ACHN (cell line): ENCODE measurements around the gene CORO1C.
A peak's percentile ranks its signal among the peaks of the same experiment; 100 is the strongest.
"Not testable (repeated sequence)": the region's sequence is repeated elsewhere in the genome, so short reads cannot be mapped to it uniquely, and the experiment has no call there.

Source experiments
- DNase-seq: peaks from one replicate; pipeline ENCODE4 v3.0.0-alpha.2; 2015
- in situ Hi-C: cut with HindIII; loops from 2 replicates; pipeline ENCODE4 v1.10.0; 2017; ENCODE audit warnings: low sequenced_read_pairs, low pct_ligation_motif_present, low pct_unique_long_range_greater_than_20kb

The CORO1C gene

GRCh38 chr12:108634341-108634751 lies 97.0 kb downstream of the CORO1C start:
- DNase-seq = no peak
- in situ Hi-C loops = no loop called here

GRCh38 chr12:108633534-108634248 lies 97.6 kb downstream of the CORO1C start, which contains the start of gene SELPLG:
TSS of gene SELPLG (minus strand) at chr12:108633894. CDS start at chr12:108624307, 9,587 bp downstream.
- in situ Hi-C loops = no loop called here

GRCh38 chr12:108633081-108633533 lies 98.2 kb downstream of the CORO1C start:
- in situ Hi-C loops = no loop called here
- DNase-seq = no peak

More at GRCh38 chr12:108633534-108634248, 97.6 kb downstream of the CORO1C start, which contains the start of gene SELPLG:
- no peak for DNase-seq

GRCh38 chr12:108631261-108631660 lies 100.1 kb downstream of the CORO1C start:
- in situ Hi-C loops, DNase-seq: not testable (repeated sequence)

- in situ Hi-C loops = no loop called here
- no peak for DNase-seq
These were observed 100.7 kb downstream of the CORO1C start for GRCh38 chr12:108630481-108631207.

GRCh38 chr12:108629824-108630476 lies 101.4 kb downstream of the CORO1C start:
- peak; percentile 79 for DNase-seq
- in situ Hi-C loops = no loop called here

- DNase-seq = no peak
- in situ Hi-C loops = no loop called here
These were observed 102.2 kb downstream of the CORO1C start for GRCh38 chr12:108629151-108629550.

GRCh38 chr12:108627134-108627920 lies 104.0 kb downstream of the CORO1C start:
- DNase-seq = no peak
- in situ Hi-C loops = no loop called here

- in situ Hi-C loops = no loop called here
- no peak for DNase-seq
These were observed 106.1 kb downstream of the CORO1C start for GRCh38 chr12:108625228-108625627.

- DNase-seq = no peak
- in situ Hi-C loops = no loop called here
These were observed 107.7 kb downstream of the CORO1C start for GRCh38 chr12:108623577-108623976.

- DNase-seq = no peak
- in situ Hi-C loops = no loop called here
These were observed 108.3 kb downstream of the CORO1C start for GRCh38 chr12:108622921-108623514.

GRCh38 chr12:108622421-108622820 lies 108.9 kb downstream of the CORO1C start:
- in situ Hi-C loops = no loop called here

GRCh38 chr12:108621161-108621560 lies 110.2 kb downstream of the CORO1C start:
- in situ Hi-C loops = no loop called here
- no peak for DNase-seq

More at GRCh38 chr12:108622421-108622820, 108.9 kb downstream of the CORO1C start:
- peak; percentile 29 for DNase-seq

GRCh38 chr12:108620236-108620879 lies 111.0 kb downstream of the CORO1C start:
- in situ Hi-C loops = no loop called here
- DNase-seq = no peak

- in situ Hi-C loops = no loop called here
- no peak for DNase-seq
These were observed 111.8 kb downstream of the CORO1C start for GRCh38 chr12:108619369-108620160.

- in situ Hi-C loops, DNase-seq: not testable (repeated sequence)
These were observed 112.4 kb downstream of the CORO1C start for GRCh38 chr12:108618953-108619274.
